ENCODE measurements around the gene FN1.

Gene FN1

GRCh38 chr2:215390550-215390913 lies 45.3 kb downstream of the FN1 start:
- no peak for TF ChIP-seq CTCF (conservative IDR thresholded peaks at IDR 0.05; ENCODE audit: low read depth, low read length)
- no peak for DNase-seq (ENCODE audit: low read depth)
- H3K4me3 ChIP-seq (ENCODE audit: low read length): no peak overlapping the region

DNA sequence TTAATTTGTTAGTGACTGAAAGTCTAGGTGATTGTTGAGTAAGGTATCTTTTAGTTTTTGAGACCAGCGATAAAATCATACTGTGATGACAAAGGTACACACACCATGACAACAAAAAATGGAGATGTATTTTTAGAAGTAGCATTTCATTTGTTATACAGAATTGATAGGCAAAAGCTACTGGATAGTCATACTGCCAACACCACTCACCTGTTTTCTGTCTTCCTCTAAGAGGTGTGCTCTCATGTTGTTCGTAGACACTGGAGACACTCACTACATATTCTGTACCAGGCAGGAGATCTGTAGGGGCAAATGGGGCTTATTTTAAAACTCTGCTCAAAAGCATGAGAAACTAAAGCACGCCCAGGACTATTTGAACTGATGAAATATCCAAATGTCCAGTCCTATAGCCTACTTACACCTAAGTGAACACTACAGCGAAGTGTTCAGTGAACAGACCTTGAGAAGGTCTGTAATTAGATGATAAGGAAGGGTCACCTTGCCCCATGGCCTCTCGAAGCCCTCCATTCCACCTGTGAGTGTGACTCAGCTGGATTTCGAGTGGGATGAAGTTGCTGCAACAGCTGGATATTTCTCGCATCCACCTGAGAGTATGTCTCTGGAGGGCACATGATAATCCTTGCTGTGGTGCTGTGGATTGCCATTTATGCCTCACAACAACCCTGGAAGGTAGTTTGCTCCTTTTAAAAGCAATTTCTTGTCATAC lies 47.7 kb downstream of the FN1 start:
- DNase-seq (ENCODE audit: low read depth): no peak
- no peak overlapping the region for H3K4me3 ChIP-seq (ENCODE audit: low read length)
- no peak for TF ChIP-seq CTCF (conservative IDR thresholded peaks at IDR 0.05; ENCODE audit: low read depth, low read length)

- DNase-seq (ENCODE audit: low read depth): no peak
- no peak overlapping the region for H3K4me3 ChIP-seq (ENCODE audit: low read length)
- no peak for TF ChIP-seq CTCF (conservative IDR thresholded peaks at IDR 0.05; ENCODE audit: low read depth, low read length)
These were observed 49.3 kb downstream of the FN1 start for GRCh38 chr2:215386566-215386965.

DNA sequence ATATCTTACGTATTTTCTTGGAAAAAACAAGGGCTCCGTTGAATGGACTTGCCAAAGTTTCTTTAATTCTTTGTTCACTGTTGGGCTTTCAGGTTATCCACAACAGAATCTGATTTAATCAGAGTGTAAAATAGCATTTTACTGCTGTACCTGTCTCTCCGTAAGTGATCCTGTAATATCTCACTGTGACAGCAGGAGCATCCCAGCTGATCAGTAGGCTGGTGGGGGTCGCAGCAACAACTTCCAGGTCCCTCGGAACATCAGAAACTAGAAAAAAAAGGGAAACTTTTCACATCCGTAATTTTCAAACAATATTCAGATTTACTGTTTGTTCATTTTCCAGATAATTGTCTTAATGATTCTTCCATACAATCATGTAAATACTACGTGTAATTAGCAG lies 51.2 kb downstream of the FN1 start:
- no peak for DNase-seq (ENCODE audit: low read depth)
- no peak for TF ChIP-seq CTCF (conservative IDR thresholded peaks at IDR 0.05; ENCODE audit: low read depth, low read length)

GRCh38 chr2:215383652-215384279 lies 52.1 kb downstream of the FN1 start:
- no peak overlapping the region for H3K4me3 ChIP-seq (ENCODE audit: low read length)
- TF ChIP-seq CTCF (conservative IDR thresholded peaks at IDR 0.05; ENCODE audit: low read depth, low read length): no peak
- DNase-seq (ENCODE audit: low read depth): no peak

More for the DNA sequence above, 51.2 kb downstream of the FN1 start:
- no peak overlapping the region for H3K4me3 ChIP-seq (ENCODE audit: low read length)

- H3K4me3 ChIP-seq (ENCODE audit: low read length): no peak overlapping the region
- DNase-seq (ENCODE audit: low read depth): no peak
- no peak for TF ChIP-seq CTCF (conservative IDR thresholded peaks at IDR 0.05; ENCODE audit: low read depth, low read length)
These were observed 53.4 kb downstream of the FN1 start for GRCh38 chr2:215382480-215382879.

DNA sequence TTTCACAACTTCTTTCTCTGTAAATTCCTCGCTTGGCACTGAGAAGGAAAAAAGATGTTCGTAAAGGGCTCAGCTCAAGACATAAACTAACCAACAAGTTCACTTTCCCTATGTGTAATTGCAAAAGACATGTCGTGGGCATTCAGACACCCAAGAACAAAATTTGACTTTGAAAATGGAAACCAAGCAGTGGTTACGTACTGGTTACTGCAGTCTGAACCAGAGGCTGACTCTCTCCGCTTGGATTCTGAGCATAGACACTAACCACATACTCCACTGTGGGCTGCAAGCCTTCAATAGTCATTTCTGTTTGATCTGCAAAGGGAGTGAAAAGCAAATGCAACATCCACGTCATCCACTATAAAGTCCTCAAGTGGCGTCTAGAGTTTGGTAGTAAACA lies 53.9 kb downstream of the FN1 start:
- no peak for TF ChIP-seq CTCF (conservative IDR thresholded peaks at IDR 0.05; ENCODE audit: low read depth, low read length)
- DNase-seq (ENCODE audit: low read depth): no peak
- no peak overlapping the region for H3K4me3 ChIP-seq (ENCODE audit: low read length)
